K562 (cell line): ENCODE measurements around the gene MEX3D. TPM values are rescaled to one million over a fixed set of nuclear protein-coding genes. Genes with fewer than 3 reads are reported as not detected.

ENCODE experiments used
- ATAC-seq: fragments of 200-7000 bp; cut with Tn5 transposase; 3 replicates; pipeline ENCODE4 v1.9.1; 2020; ENCODE audit warnings: moderate library complexity
- BruUV-seq: library from RNA; stranded (reverse); fragments of 400-500 nt; replicated peaks from 2 replicates; lab custom pipeline; 2021; lab: Mats Ljungman, UMichigan
- CTCF ChIA-PET: fragments of 300-600 bp; formaldehyde crosslinking; extraction: SDS; loops from one replicate; lab custom pipeline; 2021; ENCODE audit warnings: low intra/inter-chr PET ratio; lab: Yijun Ruan, JAX
- POLR2A ChIA-PET: fragments of 300-600, 350-650 bp; sonication (Branson Sonifier 250); formaldehyde crosslinking; extraction: SDS; loops from one replicate; lab custom pipeline; 2021; ENCODE audit warnings: antibody characterized with exemption, inconsistent platforms; lab: Yijun Ruan, JAX
- DNase-seq, 4 experiments: peaks; one replicate each; pipeline versions ENCODE4 v3.0.0 to v3.0.0-alpha.2; 2011 to 2018; ENCODE audit warnings: low spot score in 3 of 4, mixed read lengths in 3 of 4; ENCODE audit errors: extremely low read depth in 1 of 4
- FAIRE-seq: peaks from 2 replicates; lab custom pipeline; 2011; peaks lifted over from hg19 to GRCh38; lab: Jason Lieb, UNC
- H2AFZ ChIP-seq: 2 replicates; pipeline ENCODE4 v1.6.0; 2011; ENCODE audit warnings: low read depth, low read length, control low read depth, inconsistent platforms
- H3K27ac ChIP-seq: fragments of 200-600 bp; 3 replicates; pipeline ENCODE4 v1.8.0; 2011; ENCODE audit warnings: low read depth, mild to moderate bottlenecking, control low read depth, inconsistent platforms, low read length, moderate library complexity, mixed read lengths; ENCODE audit errors: extremely low read depth
- H3K27me3 ChIP-seq, 2 experiments: fragments of 300-600 bp in 1 of 2; 2 replicates in 1 of 2; 3 replicates in 1 of 2; pipeline versions ENCODE4 v1.6.0 to v1.8.0; 2011; ENCODE audit warnings: inconsistent platforms in 2 of 2, low read length in 2 of 2, mild to moderate bottlenecking in 1 of 2, mixed read lengths in 1 of 2, moderate library complexity in 1 of 2; ENCODE audit not compliant: control insufficient read depth in 2 of 2, insufficient read depth in 2 of 2
- H3K36me3 ChIP-seq: fragments of 300-600 bp; 3 replicates; pipeline ENCODE4 v1.8.0; 2011; ENCODE audit warnings: mild to moderate bottlenecking, low read length, inconsistent platforms; ENCODE audit not compliant: control insufficient read depth, insufficient read depth
- H3K4me1 ChIP-seq, 2 experiments: fragments of 200-600 bp in 1 of 2; replicated peaks in 1 of 2; 2 replicates in 1 of 2; 3 replicates in 1 of 2; pipeline versions ENCODE4 v1.5.1 to v1.8.0; 2011; ENCODE audit warnings: inconsistent platforms in 2 of 2, low read length in 2 of 2, mild to moderate bottlenecking in 1 of 2, mixed read lengths in 1 of 2, moderate library complexity in 1 of 2; ENCODE audit not compliant: control insufficient read depth in 2 of 2, insufficient read depth in 2 of 2
- H3K4me2 ChIP-seq: 2 replicates; pipeline ENCODE4 v1.6.1; 2011; ENCODE audit warnings: low read length, control low read depth, inconsistent platforms, mixed read lengths; ENCODE audit not compliant: insufficient read depth
- H3K4me3 ChIP-seq: fragments of 200-600 bp; sonication (generic), shearing (Covaris generic); 2 replicates; pipeline ENCODE4 v1.5.1; 2016; ENCODE audit warnings: control low read depth, inconsistent platforms
- H3K79me2 ChIP-seq: fragments of 200-600 bp; 3 replicates; pipeline ENCODE4 v1.8.0; 2011; ENCODE audit warnings: low read length, inconsistent platforms; ENCODE audit not compliant: control insufficient read depth, insufficient read depth
- H3K9ac ChIP-seq, 2 experiments: 2 replicates each; pipeline versions ENCODE4 v1.6.0 to v1.6.1; 2011; ENCODE audit warnings: low read depth in 2 of 2, low read length in 2 of 2, control low read depth in 1 of 2, inconsistent platforms in 1 of 2, mild to moderate bottlenecking in 1 of 2, mixed read lengths in 1 of 2; ENCODE audit not compliant: insufficient read depth in 1 of 2
- H3K9me1 ChIP-seq: one replicate; pipeline ENCODE4 v1.6.0; 2011; ENCODE audit warnings: inconsistent platforms, mild to moderate bottlenecking, low read length, moderate library complexity; ENCODE audit not compliant: control insufficient read depth, insufficient read depth
- H3K9me3 ChIP-seq: replicated peaks from 2 replicates; pipeline ENCODE4 v1.5.1; 2011; ENCODE audit warnings: low read depth, low read length, inconsistent platforms; ENCODE audit not compliant: control insufficient read depth, insufficient read depth
- H4K20me1 ChIP-seq: replicated peaks from 2 replicates; pipeline ENCODE4 v1.6.1; 2011; ENCODE audit warnings: low read length, inconsistent platforms, mixed read lengths; ENCODE audit not compliant: control insufficient read depth, insufficient read depth
- E4F1 ChIP-seq: fragments of 250-450 bp; sonication (Bioruptor Pico); IDR thresholded peaks from 2 replicates; pipeline ENCODE4 v1.5.0; 2021; ENCODE audit warnings: mild to moderate bottlenecking, borderline replicate concordance
- HBP1 ChIP-seq: fragments of 450-650 bp; formaldehyde crosslinking; IDR thresholded peaks from 2 replicates; pipeline ENCODE4 v1.4.0; 2022; ENCODE audit warnings: missing genetic modification characterization
- KDM4B ChIP-seq, 2 experiments: fragments of 450-650 bp in 1 of 2; sonication (generic) in 1 of 2; IDR thresholded peaks; 2 replicates each; pipeline ENCODE4 v1.6.1; 2016 to 2017; ENCODE audit warnings: borderline replicate concordance in 2 of 2, antibody characterized with exemption in 1 of 2, low read depth in 1 of 2, mild to moderate bottlenecking in 1 of 2
- MYBL2 ChIP-seq, 2 experiments: fragments of 450-650 bp in 1 of 2; sonication (generic) in 1 of 2; formaldehyde crosslinking in 1 of 2; IDR thresholded peaks; 2 replicates each; pipeline versions ENCODE4 v1.6.1 to v1.8.1; 2017 to 2022; ENCODE audit warnings: borderline replicate concordance in 1 of 2, inconsistent platforms in 1 of 2, low read depth in 1 of 2, mild to moderate bottlenecking in 1 of 2, missing genetic modification reagents in 1 of 2, moderate library complexity in 1 of 2
- NFE2 ChIP-seq: IDR thresholded peaks from 2 replicates; pipeline ENCODE4 v1.6.1; 2014; ENCODE audit warnings: antibody characterized with exemption, low read depth
- POLR2H ChIP-seq: IDR thresholded peaks from 2 replicates; pipeline ENCODE4 v1.6.1; 2016; ENCODE audit warnings: missing genetic modification characterization, low read depth, mild to moderate bottlenecking, control low read depth, missing compliant biosample characterization, moderate library complexity
- ZBTB34 ChIP-seq: fragments of 250-450 bp; sonication (Bioruptor Pico); IDR thresholded peaks from 2 replicates; pipeline ENCODE4 v1.8.0; 2021; ENCODE audit warnings: mild to moderate bottlenecking, moderate library complexity
- ZNF280B ChIP-seq: fragments of 250-450 bp; sonication (Bioruptor Pico); IDR thresholded peaks from 2 replicates; pipeline ENCODE4 v1.5.1; 2021; ENCODE audit warnings: mild to moderate bottlenecking
- WGBS: fragments of 100-300 bp; shearing (Covaris generic); methylation state at CpG from one replicate; pipeline ENCODE4 v1.1.6; 2016; ENCODE audit warnings: low coverage, mixed read lengths; ENCODE audit not compliant: insufficient coverage; ENCODE audit errors: missing lambda C conversion rate; 5-methylcytosine and 5-hydroxymethylcytosine counted together
- in situ Hi-C: fragments of 300-500 bp; cut with MboI; formaldehyde crosslinking; loops from 4 replicates; pipeline ENCODE4 v1.15.0; 2018; ENCODE audit warnings: inconsistent platforms, mixed read lengths
- intact Hi-C: fragments of 100-400 bp; cut with micrococcal nuclease; formaldehyde crosslinking; loops from 2 replicates; pipeline ENCODE4 v1.14.2; 2022
- polyA plus RNA-seq, 8 experiments: library from polyadenylated mRNA; depleted of rRNA in 4 of 8; stranded (reverse) in 5 of 8; unstranded in 3 of 8; fragments of >200 nt; fragmentation: Nextera tagmentation in 2 of 8; fragmentation: Illumina TruSeq in 1 of 8; extraction: Ambion mirVana in 2 of 8; extraction: Trizol in 1 of 8; gene quantifications; 2 replicates each; pipeline versions ENCODE4 v1.2.1 to v1.2.3, GENCODE V29; 2011 to 2014; ENCODE audit warnings: inconsistent platforms in 1 of 8, missing spikeins in 1 of 8
- total RNA-seq, 7 experiments: library from RNA; depleted of rRNA in 6 of 7; stranded (reverse); fragments of >200 nt in 6 of 7; fragmentation: Illumina TruSeq in 2 of 7; extraction: Trizol in 2 of 7; gene quantifications; 2 replicates each; pipeline versions ENCODE4 v1.2.1 to v1.2.3, GENCODE V29; 2011 to 2021; ENCODE audit warnings: low replicate concordance in 1 of 7

MEX3D gene
- total and polyA plus RNA-seq, 9 of the 15 experiments (the other 6 are each of a cell fraction or from before 2014, with no cell fraction given) = 1.7 to 39.3 (median 5.7) TPM

GRCh38 chr19:1522061-1522460 lies 46.1 kb downstream of the MEX3D start:
- ChIA-PET CTCF (no interaction called here), POLR2A (interaction anchor here (0.6 to 0.8 kb wide), 2 partner anchors 41 to 248 kb away, joined by 3 to 4 read pairs; no protein-coding TSS in a partner anchor)
- ATAC-seq = no peak
- peaks cover 3 to 52% of the 10 kb centered on the region in 2 experiments; a peak in 3 of 5 replicates for H3K4me1 ChIP-seq
- H3K9ac ChIP-seq = no peak overlapping the region
- DNase-seq = no peak
- no peaks in the 10 kb centered on the region for H3K9me3 ChIP-seq
- intact Hi-C loops = no loop called here
- no peaks in the 10 kb centered on the region for H3K79me2 ChIP-seq
- H3K4me2 ChIP-seq = no peak overlapping the region
- peaks cover 11% of the 10 kb centered on the region for H4K20me1 ChIP-seq
- 35% methylated on average over 8 of the region's 10 CpGs for WGBS
- no peak overlapping the region for H3K27ac ChIP-seq
- TF ChIP-seq HBP1 (CRISPR knock-in tag) (no peak), ZNF280B (no peak), NFE2 (no peak), MYBL2 (IDR thresholded peaks at IDR 0.05; ENCODE audit: low read depth) (no peak), MYBL2 (CRISPR knock-in tag; IDR thresholded peaks at IDR 0.05; ENCODE audit: borderline replicate concordance) (no peak), KDM4B (IDR thresholded peaks at IDR 0.05; ENCODE audit: borderline replicate concordance in 2 of 2, low read depth in 1 of 2) (no peak), ZBTB34 (CRISPR knock-in tag) (no peak), E4F1 (CRISPR knock-in tag) (no peak), POLR2H (tag) (no peak)
- H3K36me3 ChIP-seq = no peaks in the 10 kb centered on the region
- in situ Hi-C loops = no loop called here
- H2AFZ ChIP-seq = no peak overlapping the region
- H3K4me3 ChIP-seq = no peak overlapping the region
- FAIRE-seq = no peak
- BruUV-seq = no TSS peak
- H3K27me3 ChIP-seq = peaks cover 11 to 28% of the 10 kb centered on the region in 2 experiments; a peak in 4 of 5 replicates
- H3K9me1 ChIP-seq = no peaks in the 10 kb centered on the region
